ENCODE data around the gene DRD3.

Gene DRD3

DNA sequence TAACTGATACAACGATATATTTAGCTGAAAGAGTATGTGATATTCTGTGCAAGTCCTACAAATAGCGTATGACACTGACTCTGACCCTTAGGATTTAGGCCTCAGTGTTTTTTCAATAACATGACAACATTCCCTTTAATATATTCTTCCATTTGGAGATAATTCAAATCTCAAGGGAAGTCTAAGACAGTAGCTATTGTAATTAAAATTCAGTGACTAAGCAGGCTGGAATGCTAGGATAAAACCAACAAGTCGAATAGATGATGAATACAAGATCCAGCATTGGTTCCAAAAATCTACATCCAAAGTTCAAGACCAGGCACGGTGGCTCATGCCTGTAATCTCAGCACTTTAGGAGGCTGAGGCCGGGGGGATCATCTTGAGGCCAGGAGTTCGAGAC, 66.2 kb downstream of the DRD3 start:
- TF ChIP-seq, protein P1, sequence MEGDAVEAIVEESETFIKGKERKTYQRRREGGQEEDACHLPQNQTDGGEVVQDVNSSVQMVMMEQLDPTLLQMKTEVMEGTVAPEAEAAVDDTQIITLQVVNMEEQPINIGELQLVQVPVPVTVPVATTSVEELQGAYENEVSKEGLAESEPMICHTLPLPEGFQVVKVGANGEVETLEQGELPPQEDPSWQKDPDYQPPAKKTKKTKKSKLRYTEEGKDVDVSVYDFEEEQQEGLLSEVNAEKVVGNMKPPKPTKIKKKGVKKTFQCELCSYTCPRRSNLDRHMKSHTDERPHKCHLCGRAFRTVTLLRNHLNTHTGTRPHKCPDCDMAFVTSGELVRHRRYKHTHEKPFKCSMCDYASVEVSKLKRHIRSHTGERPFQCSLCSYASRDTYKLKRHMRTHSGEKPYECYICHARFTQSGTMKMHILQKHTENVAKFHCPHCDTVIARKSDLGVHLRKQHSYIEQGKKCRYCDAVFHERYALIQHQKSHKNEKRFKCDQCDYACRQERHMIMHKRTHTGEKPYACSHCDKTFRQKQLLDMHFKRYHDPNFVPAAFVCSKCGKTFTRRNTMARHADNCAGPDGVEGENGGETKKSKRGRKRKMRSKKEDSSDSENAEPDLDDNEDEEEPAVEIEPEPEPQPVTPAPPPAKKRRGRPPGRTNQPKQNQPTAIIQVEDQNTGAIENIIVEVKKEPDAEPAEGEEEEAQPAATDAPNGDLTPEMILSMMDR (conservative IDR thresholded peaks at IDR 0.05; ENCODE audit: low read length) = no peak
- no peak overlapping the region for H3K4me3 ChIP-seq (ENCODE audit: low read length)
- DNase-seq (ENCODE audit: low read depth) = peak; percentile 49

DNA sequence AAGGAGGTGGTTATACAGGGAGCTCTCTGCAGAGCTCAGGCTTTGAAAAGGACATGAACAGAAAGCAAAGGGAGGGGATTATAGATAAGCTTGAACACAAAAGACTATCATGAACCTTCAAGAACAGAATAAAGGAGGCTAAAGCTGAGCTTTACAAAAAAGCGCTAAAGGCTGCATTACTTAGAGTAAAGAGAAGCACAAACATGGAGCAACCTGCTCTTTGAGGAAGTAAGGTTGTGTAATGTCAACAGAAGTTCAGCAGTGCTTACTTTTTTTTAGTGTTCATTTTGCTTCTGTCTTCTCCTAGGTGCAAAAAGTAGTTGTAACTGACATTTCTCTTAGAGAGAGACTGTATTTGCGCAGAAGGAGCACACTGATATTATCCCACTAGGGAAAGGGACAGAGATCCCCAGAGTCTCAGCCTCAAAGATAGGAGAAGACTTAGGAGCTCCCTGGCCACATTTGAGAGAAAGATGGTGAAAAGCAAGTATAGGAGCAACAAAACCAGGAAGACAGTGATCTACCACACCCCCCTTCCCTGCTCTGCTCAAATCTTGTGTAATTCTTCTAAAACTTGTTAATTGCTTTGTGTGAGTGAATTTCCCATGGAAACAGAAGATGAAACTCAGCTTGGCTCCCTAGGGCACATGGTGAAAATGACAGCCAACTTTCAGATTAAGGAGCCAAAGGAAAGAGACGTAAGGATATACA, 67.6 kb downstream of the DRD3 start:
- H3K4me3 ChIP-seq (ENCODE audit: low read length) = no peak overlapping the region
- DNase-seq (ENCODE audit: low read depth) = no peak
- TF ChIP-seq, protein P1 (conservative IDR thresholded peaks at IDR 0.05; ENCODE audit: low read length) = no peak

DNA sequence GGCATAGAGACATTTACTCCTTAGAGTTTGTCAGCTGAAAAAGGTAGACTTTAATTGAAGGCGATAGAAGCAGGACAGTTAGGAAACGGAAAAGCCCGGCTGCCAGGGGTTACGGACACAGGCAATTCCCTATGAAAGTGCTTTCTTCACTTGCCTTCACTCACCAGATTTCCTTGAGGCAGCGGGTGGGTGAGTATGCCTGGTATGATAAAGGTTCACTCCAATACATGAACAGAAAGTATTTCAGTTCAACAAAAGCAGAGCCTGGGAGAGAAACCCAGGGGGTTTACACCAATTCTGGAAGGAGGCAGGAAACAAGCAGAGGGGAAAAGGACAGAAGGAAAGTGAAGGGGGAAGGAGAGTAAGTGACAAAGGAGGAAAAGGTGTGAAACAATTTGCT, 68.4 kb downstream of the DRD3 start:
- DNase-seq (ENCODE audit: low read depth) = no peak
- no peak overlapping the region for H3K4me3 ChIP-seq (ENCODE audit: low read length)

DNA sequence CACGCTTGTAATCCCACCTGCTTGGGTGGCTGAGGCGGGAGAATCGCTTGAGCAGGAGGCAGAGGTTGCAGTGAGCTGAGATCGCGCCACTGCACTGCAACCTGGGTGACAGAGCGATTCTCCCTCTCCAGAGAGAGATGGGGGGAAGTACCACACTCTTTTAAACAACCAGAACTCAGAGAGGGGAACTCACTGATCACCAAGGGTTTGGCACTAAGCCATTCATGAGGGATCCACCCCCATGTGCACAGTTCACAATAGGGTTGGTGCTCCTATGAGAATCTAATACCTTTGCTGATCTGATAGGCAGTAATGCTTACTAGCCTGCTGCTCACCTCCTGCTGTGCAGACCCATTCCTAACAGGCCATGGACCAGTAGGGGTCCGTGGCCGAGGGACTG, 70.7 kb downstream of the DRD3 start:
- TF ChIP-seq, protein P1 (conservative IDR thresholded peaks at IDR 0.05; ENCODE audit: low read length) = no peak
- H3K4me3 ChIP-seq (ENCODE audit: low read length) = no peak overlapping the region
- DNase-seq (ENCODE audit: low read depth) = no peak

More for the DNA sequence above, 68.4 kb downstream of the DRD3 start:
- TF ChIP-seq, protein P1 (conservative IDR thresholded peaks at IDR 0.05; ENCODE audit: low read length) = no peak

DNA sequence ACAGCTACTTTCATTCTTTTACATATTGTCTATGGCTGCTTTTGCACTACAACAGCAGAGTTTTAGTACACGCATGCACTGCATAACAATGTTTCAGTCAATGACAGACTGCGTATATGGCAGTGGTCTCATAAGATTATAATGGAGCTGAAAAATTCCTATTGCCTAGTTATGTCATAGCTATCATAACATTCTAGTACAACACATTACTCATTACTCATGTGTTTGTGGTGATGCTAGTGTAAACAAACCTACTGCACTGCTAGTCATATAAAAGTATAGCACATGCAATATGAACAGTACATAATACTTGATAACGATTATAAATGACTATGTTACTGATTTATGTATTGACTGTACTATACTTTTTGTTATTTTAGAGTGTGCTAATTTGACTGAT, 74.4 kb downstream of the DRD3 start:
- DNase-seq (ENCODE audit: low read depth) = no peak
- TF ChIP-seq, protein P1 (conservative IDR thresholded peaks at IDR 0.05; ENCODE audit: low read length) = no peak
- no peak overlapping the region for H3K4me3 ChIP-seq (ENCODE audit: low read length)

DNA sequence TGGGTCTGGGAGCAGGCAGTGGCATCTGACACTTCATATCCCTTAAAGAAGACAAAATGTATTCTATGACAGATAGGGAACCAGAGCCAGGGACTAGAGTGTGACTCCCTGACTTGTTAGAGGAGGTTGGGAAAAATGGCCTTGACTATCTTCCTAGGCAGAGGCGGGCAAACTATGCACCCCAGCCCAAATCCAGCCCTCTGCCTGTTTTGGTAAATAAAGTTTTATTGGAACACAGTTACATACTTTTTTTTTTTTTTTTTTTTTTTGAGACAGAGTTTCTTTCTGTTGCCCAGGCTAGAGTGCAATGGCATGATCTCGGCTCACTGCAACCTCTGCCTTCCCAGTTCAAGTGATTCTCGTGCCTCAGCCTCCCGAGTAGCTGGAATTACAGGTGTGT, 75.0 kb downstream of the DRD3 start:
- TF ChIP-seq, protein P1 (conservative IDR thresholded peaks at IDR 0.05; ENCODE audit: low read length) = no peak
- DNase-seq (ENCODE audit: low read depth) = no peak
- no peak overlapping the region for H3K4me3 ChIP-seq (ENCODE audit: low read length)

DNA sequence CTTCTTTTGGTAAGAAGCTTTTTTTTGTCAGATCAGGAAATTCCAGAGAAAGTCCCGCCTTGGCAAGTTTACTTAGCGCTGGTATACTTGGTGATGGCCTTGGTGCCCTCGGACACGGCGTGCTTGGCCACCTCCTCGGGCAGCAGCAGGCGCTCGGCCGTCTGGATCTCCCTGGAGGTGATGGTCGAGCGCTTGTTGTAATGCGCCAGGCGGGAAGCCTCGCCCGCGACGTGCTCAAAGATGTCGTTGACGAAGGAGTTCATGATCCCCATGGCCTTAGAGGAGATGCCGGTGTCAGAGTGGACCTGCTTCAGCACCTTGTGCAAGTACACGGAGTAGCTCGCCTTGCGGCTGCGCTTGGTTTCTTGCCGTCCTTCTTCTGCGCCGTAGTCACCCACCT, 75.7 kb downstream of the DRD3 start:
- DNase-seq (ENCODE audit: low read depth) = no peak
- TF ChIP-seq, protein P1 (conservative IDR thresholded peaks at IDR 0.05; ENCODE audit: low read length) = no peak

More for the DNA sequence above, 75.7 kb downstream of the DRD3 start:
- no peak overlapping the region for H3K4me3 ChIP-seq (ENCODE audit: low read length)
